ENCODE data around the gene TCF7L1.
A peak's percentile ranks its signal among the peaks of the same experiment; 100 is the strongest.

TCF7L1 gene

GRCh38 chr2:85165088-85165690 lies 32.0 kb downstream of the TCF7L1 start:
- no peak for DNase-seq

- DNase-seq = no peak
Observed at GRCh38 chr2:85166021-85166420, 32.8 kb downstream of the TCF7L1 start.

- DNase-seq = no peak
Observed at GRCh38 chr2:85167479-85167878, 34.3 kb downstream of the TCF7L1 start.

- no peak for DNase-seq
Observed at GRCh38 chr2:85168942-85169341, 35.8 kb downstream of the TCF7L1 start.

- DNase-seq = no peak
Observed at GRCh38 chr2:85169581-85169980, 36.4 kb downstream of the TCF7L1 start.

- no peak for DNase-seq
Observed at GRCh38 chr2:85170938-85171475, 37.8 kb downstream of the TCF7L1 start.

- DNase-seq = no peak
Observed at GRCh38 chr2:85171916-85172315, 38.7 kb downstream of the TCF7L1 start.

- DNase-seq = no peak
Observed at GRCh38 chr2:85173909-85174308, 40.7 kb downstream of the TCF7L1 start.

- peak; percentile 0 for DNase-seq
Observed at GRCh38 chr2:85174943-85175342, 41.8 kb downstream of the TCF7L1 start.

- DNase-seq = no peak
Observed at GRCh38 chr2:85175369-85176299, 42.4 kb downstream of the TCF7L1 start.

- DNase-seq = no peak
Observed at GRCh38 chr2:85177031-85177824, 44.0 kb downstream of the TCF7L1 start.

- DNase-seq = no peak
Observed at GRCh38 chr2:85178154-85178553, 45.0 kb downstream of the TCF7L1 start.

- no peak for DNase-seq
Observed at GRCh38 chr2:85178980-85179411, 45.8 kb downstream of the TCF7L1 start.

GRCh38 chr2:85179541-85179940 lies 46.3 kb downstream of the TCF7L1 start:
- DNase-seq = no peak

GRCh38 chr2:85180322-85181133 lies 47.3 kb downstream of the TCF7L1 start:
- no peak for DNase-seq

- peak; percentile 3 for DNase-seq
Observed at GRCh38 chr2:85181134-85181631, 48.0 kb downstream of the TCF7L1 start.

GRCh38 chr2:85181844-85182456 lies 48.8 kb downstream of the TCF7L1 start:
- DNase-seq = no peak

- DNase-seq = no peak
Observed at GRCh38 chr2:85183076-85183475, 49.9 kb downstream of the TCF7L1 start.

GRCh38 chr2:85183479-85183878 lies 50.3 kb downstream of the TCF7L1 start:
- DNase-seq = no peak

- no peak for DNase-seq
Observed at GRCh38 chr2:85184231-85184630, 51.0 kb downstream of the TCF7L1 start.

GRCh38 chr2:85184990-85185389 lies 51.8 kb downstream of the TCF7L1 start:
- DNase-seq = no peak

Data from NCI-H1105 treated with DMSO at 0.1 percent for 48 hours (cell line).